Astrocyte of the spinal cord (primary cell): ENCODE measurements around the gene OR4D10.

Source experiments
- DNase-seq: peaks from one replicate; pipeline ENCODE4 v3.0.0; 2011; ENCODE audit warnings: low read depth, low spot score
- H3K4me3 ChIP-seq: 2 replicates; pipeline ENCODE4 v1.5.1; 2011; ENCODE audit warnings: low read depth, mild to moderate bottlenecking, low read length, moderate library complexity
- CTCF ChIP-seq: IDR thresholded peaks from 2 replicates; pipeline ENCODE4 v1.5.1; 2012; ENCODE audit warnings: low read depth, mild to moderate bottlenecking, low read length, inconsistent platforms
- in situ Hi-C: cut with HindIII; loops from 2 replicates; pipeline ENCODE4 v1.10.0; 2017; ENCODE audit warnings: low sequenced_read_pairs

The OR4D10 gene

GRCh38 chr11:59475176-59475575, 2.1 kb downstream of the OR4D10 start:
- no peak for TF ChIP-seq CTCF

GRCh38 chr11:59479906-59480305, 6.8 kb downstream of the OR4D10 start:
- in situ Hi-C loops = no loop called here
- TF ChIP-seq CTCF = no peak
- H3K4me3 ChIP-seq = no peak overlapping the region
- no peak for DNase-seq

More at GRCh38 chr11:59475176-59475575, 2.1 kb downstream of the OR4D10 start:
- no peak for DNase-seq
- no peak overlapping the region for H3K4me3 ChIP-seq
- in situ Hi-C loops = no loop called here

GRCh38 chr11:59480359-59480758, 7.2 kb downstream of the OR4D10 start:
- TF ChIP-seq CTCF = no peak
- no peak for DNase-seq
- in situ Hi-C loops = no loop called here
- no peak overlapping the region for H3K4me3 ChIP-seq

GRCh38 chr11:59501931-59502330, 28.8 kb downstream of the OR4D10 start:
- in situ Hi-C loops = no loop called here
- DNase-seq = no peak
- TF ChIP-seq CTCF = no peak
- H3K4me3 ChIP-seq = no peak overlapping the region

- no peak within 1 kb of the TSS for H3K4me3 ChIP-seq
- in situ Hi-C loops = no loop called here
- no peak for TF ChIP-seq CTCF
- no peak for DNase-seq
Measured at GRCh38 chr11:59503276-59503675, 30.2 kb downstream of the OR4D10 start, which contains the start of gene OR4D11. OR4D11 (plus strand) TSS chr11:59503576; CDS start chr11:59503576, 0 bp downstream.

GRCh38 chr11:59510941-59511589, 38.0 kb downstream of the OR4D10 start, which contains the start of gene OR4D9:
OR4D9 (plus strand) TSS chr11:59511539; CDS start chr11:59514913, 3,374 bp downstream.
- no peak for TF ChIP-seq CTCF
- no peak within 1 kb of the TSS for H3K4me3 ChIP-seq
- in situ Hi-C loops = no loop called here
- DNase-seq = no peak
